ENCODE results near the gene NPM1.

- TF ChIP-seq, protein P1, sequence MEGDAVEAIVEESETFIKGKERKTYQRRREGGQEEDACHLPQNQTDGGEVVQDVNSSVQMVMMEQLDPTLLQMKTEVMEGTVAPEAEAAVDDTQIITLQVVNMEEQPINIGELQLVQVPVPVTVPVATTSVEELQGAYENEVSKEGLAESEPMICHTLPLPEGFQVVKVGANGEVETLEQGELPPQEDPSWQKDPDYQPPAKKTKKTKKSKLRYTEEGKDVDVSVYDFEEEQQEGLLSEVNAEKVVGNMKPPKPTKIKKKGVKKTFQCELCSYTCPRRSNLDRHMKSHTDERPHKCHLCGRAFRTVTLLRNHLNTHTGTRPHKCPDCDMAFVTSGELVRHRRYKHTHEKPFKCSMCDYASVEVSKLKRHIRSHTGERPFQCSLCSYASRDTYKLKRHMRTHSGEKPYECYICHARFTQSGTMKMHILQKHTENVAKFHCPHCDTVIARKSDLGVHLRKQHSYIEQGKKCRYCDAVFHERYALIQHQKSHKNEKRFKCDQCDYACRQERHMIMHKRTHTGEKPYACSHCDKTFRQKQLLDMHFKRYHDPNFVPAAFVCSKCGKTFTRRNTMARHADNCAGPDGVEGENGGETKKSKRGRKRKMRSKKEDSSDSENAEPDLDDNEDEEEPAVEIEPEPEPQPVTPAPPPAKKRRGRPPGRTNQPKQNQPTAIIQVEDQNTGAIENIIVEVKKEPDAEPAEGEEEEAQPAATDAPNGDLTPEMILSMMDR (conservative IDR thresholded peaks at IDR 0.05; ENCODE audit: low read depth, low read length): no peak
- no peak for TF ChIP-seq EZH2phosphoT487 (IDR thresholded peaks at IDR 0.05; ENCODE audit: borderline replicate concordance, low read length)
- TF ChIP-seq EZH2 (IDR thresholded peaks at IDR 0.05; ENCODE audit: low read length, unreplicated experiment): no peak
Observed at GRCh38 chr5:171426266-171426665, 38.6 kb downstream of the NPM1 start.
